GM23338 (cell line): ENCODE data around the gene GREB1L. TPM values are rescaled to one million over a fixed set of nuclear protein-coding genes. Genes with fewer than 3 reads are reported as not detected.
A peak's percentile ranks its signal among the peaks of the same experiment; 100 is the strongest.

Source experiments
- ATAC-seq: fragments of 200-7000 bp; cut with Tn5 transposase; 3 replicates; pipeline ENCODE4 v1.9.1; 2020
- DNase-seq: peaks from one replicate; pipeline ENCODE4 v3.0.0-alpha.2; 2015; ENCODE audit warnings: low spot score
- H2AFZ ChIP-seq: fragments of 200-600 bp; sonication (generic); 2 replicates; pipeline ENCODE4 v1.8.0; 2016; ENCODE audit warnings: antibody characterized with exemption, mild to moderate bottlenecking, moderate library complexity
- H3F3A ChIP-seq: fragments of 200-600 bp; sonication (generic); replicated peaks from 2 replicates; pipeline ENCODE4 v1.8.0; 2017; ENCODE audit warnings: antibody characterized with exemption, mixed run types, low read depth
- H3K27ac ChIP-seq: fragments of 200-600 bp; sonication (generic); 2 replicates; pipeline ENCODE4 v1.6.1; 2016; ENCODE audit warnings: low read depth
- H3K27me3 ChIP-seq: fragments of 200-600 bp; sonication (generic); 2 replicates; pipeline ENCODE4 v1.8.0; 2016; ENCODE audit warnings: mild to moderate bottlenecking, mixed run types, moderate library complexity; ENCODE audit not compliant: insufficient read depth
- H3K36me3 ChIP-seq: fragments of 200-600 bp; sonication (generic); 2 replicates; pipeline ENCODE4 v1.8.0; 2016; ENCODE audit warnings: mild to moderate bottlenecking; ENCODE audit not compliant: insufficient read depth
- H3K4me1 ChIP-seq: fragments of 200-600 bp; sonication (generic); 2 replicates; pipeline ENCODE4 v1.8.0; 2016; ENCODE audit warnings: mild to moderate bottlenecking, moderate library complexity; ENCODE audit not compliant: insufficient read depth
- H3K4me2 ChIP-seq: fragments of 200-600 bp; sonication (generic); 2 replicates; pipeline ENCODE4 v1.7.1; 2017; ENCODE audit warnings: mixed run types
- H3K4me3 ChIP-seq: fragments of 200-600 bp; sonication (generic); 2 replicates; pipeline ENCODE4 v1.6.1; 2016; ENCODE audit warnings: mixed run types
- H3K79me2 ChIP-seq: fragments of 200-600 bp; sonication (generic); replicated peaks from 2 replicates; pipeline ENCODE4 v1.8.0; 2017; ENCODE audit warnings: mild to moderate bottlenecking; ENCODE audit not compliant: insufficient read depth
- H3K9me2 ChIP-seq: fragments of 200-600 bp; sonication (generic); 2 replicates; pipeline ENCODE4 v1.8.0; 2017; ENCODE audit not compliant: insufficient read depth
- H4K20me1 ChIP-seq: fragments of 200-600 bp; sonication (generic); replicated peaks from 2 replicates; pipeline ENCODE4 v1.8.0; 2017; ENCODE audit warnings: mild to moderate bottlenecking; ENCODE audit not compliant: insufficient read depth
- H3K27ac Mint-ChIP-seq: 2 replicates; pipeline ENCODE4 v1.8.0; 2020; ENCODE audit warnings: inconsistent platforms, mild to moderate bottlenecking, moderate library complexity, mixed read lengths
- H3K27me3 Mint-ChIP-seq: 3 replicates; pipeline ENCODE4 v1.8.0; 2022; ENCODE audit warnings: low read depth, mild to moderate bottlenecking, moderate library complexity, mixed read lengths, inconsistent platforms; ENCODE audit not compliant: insufficient read depth, poor library complexity
- H3K36me3 Mint-ChIP-seq: 3 replicates; pipeline ENCODE4 v1.8.0; 2021; ENCODE audit warnings: low read depth, mild to moderate bottlenecking, inconsistent platforms, moderate library complexity, mixed read lengths
- H3K4me1 Mint-ChIP-seq: 3 replicates; pipeline ENCODE4 v1.8.0; 2020; ENCODE audit warnings: mild to moderate bottlenecking, inconsistent platforms, mixed read lengths
- H3K4me3 Mint-ChIP-seq: 3 replicates; pipeline ENCODE4 v1.8.0; 2021; ENCODE audit warnings: moderate library complexity, mild to moderate bottlenecking, inconsistent platforms, mixed read lengths
- H3K9me3 Mint-ChIP-seq: 3 replicates; pipeline ENCODE4 v1.8.0; 2020; ENCODE audit warnings: moderate library complexity, mild to moderate bottlenecking, inconsistent platforms, mixed read lengths
- EZH2 ChIP-seq: fragments of 200-600 bp; sonication (generic); IDR thresholded peaks from one replicate; pipeline ENCODE4 v1.8.0; 2017; ENCODE audit warnings: antibody characterized with exemption, mild to moderate bottlenecking, low read depth; ENCODE audit not compliant: unreplicated experiment
- ZNF114 ChIP-seq: fragments of 250-450 bp; sonication (Bioruptor Pico); IDR thresholded peaks from 2 replicates; pipeline ENCODE4 v1.5.0; 2020; ENCODE audit warnings: mild to moderate bottlenecking, moderate library complexity
- polyA plus RNA-seq: library from polyadenylated mRNA; unstranded; fragments of >200 nt; fragmentation: Nextera tagmentation; extraction: Ambion mirVana; gene quantifications from 2 replicates; pipeline ENCODE4 v1.2.1, GENCODE V29; 2016
- total RNA-seq: library from RNA; depleted of rRNA; stranded (reverse); fragments of >200 nt; shearing (Covaris generic); gene quantifications from 2 replicates; pipeline ENCODE4 v1.2.3, GENCODE V29; 2014
- TF ChIP-seq, protein P1 (sequence below): IDR thresholded peaks from one replicate; pipeline ENCODE4 v1.6.1; 2018; ENCODE audit warnings: antibody characterized with exemption; ENCODE audit not compliant: unreplicated experiment
- TF ChIP-seq, protein P2 (sequence below), 2 experiments: fragments of 200-600 bp in 1 of 2; sonication (generic) in 1 of 2; conservative IDR thresholded peaks; 2 replicates each; pipeline versions ENCODE4 v1.5.1 to v1.6.1; 2016 to 2017; ENCODE audit warnings: antibody characterized with exemption in 2 of 2, low read depth in 2 of 2, mild to moderate bottlenecking in 2 of 2, moderate library complexity in 1 of 2
- TF ChIP-seq, protein P3 (sequence below): IDR thresholded peaks from 2 replicates; pipeline ENCODE4 v1.6.1; 2016; ENCODE audit warnings: antibody characterized with exemption

GREB1L gene
- total and polyA plus RNA-seq, 2 experiments from 2014 or later = 0.03 to 0.29 TPM

DNA sequence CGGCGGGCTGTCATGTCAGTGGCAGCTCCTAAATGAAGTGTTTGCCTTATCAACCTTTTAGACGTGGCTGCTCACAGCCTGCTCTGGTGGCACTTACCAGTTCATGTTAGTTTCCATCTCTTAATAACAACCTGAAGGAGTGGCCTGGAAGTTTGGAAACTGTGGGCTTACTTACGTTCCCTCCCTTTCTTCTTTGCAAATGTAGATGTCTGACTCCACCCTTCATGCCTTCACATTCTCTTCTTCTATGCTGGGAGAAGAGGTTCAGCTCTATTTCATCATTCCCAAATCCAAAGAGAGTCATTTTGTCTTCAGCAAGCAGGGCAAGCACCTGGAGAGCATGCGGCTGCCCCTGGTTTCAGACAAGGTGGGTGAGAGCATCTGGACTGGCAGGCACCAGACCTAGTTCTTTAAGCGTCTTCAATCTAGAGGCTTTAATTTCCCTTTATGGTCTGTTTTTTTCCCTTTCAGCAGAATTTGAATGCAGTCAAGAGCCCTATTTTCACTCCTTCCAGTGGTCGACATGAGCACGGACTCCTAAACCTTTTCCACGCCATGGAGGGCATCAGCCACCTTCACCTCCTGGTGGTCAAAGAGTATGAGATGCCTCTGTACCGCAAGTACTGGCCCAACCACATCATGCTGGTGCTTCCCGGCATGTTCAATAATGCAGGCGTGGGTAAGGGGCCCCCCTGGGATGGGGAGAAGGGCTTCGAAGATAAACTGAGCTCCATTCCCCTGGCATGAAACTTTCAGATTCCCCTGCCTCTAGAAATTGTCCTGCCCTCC, 266.1 kb downstream of the GREB1L start:
- no peak overlapping the region for H3K27ac ChIP-seq
- no peaks in the 10 kb centered on the region for H3K27me3 Mint-ChIP-seq
- no peaks in the 10 kb centered on the region for H3K36me3 Mint-ChIP-seq

More for the DNA sequence above, 266.1 kb downstream of the GREB1L start:
- H3K4me3 Mint-ChIP-seq = no peak overlapping the region
- no peak overlapping the region for H3K4me3 ChIP-seq
- H4K20me1 ChIP-seq = 0 out of 2 replicates have a peak, but pooled peaks cover 8% of the 10 kb centered on the region
- no peak overlapping the region; the same call in 1 of the 2 replicates for H3K27ac Mint-ChIP-seq
- no peaks in the 10 kb centered on the region for H3K27me3 ChIP-seq
- no peaks in the 10 kb centered on the region for H3K79me2 ChIP-seq
- no peaks in the 10 kb centered on the region for H3K9me2 ChIP-seq
- no peaks in the 10 kb centered on the region for H3K36me3 ChIP-seq
- peaks cover 5% of the 10 kb centered on the region; the same call in 2 of the 3 replicates for H3K4me1 Mint-ChIP-seq
- TF ChIP-seq, protein P1, sequence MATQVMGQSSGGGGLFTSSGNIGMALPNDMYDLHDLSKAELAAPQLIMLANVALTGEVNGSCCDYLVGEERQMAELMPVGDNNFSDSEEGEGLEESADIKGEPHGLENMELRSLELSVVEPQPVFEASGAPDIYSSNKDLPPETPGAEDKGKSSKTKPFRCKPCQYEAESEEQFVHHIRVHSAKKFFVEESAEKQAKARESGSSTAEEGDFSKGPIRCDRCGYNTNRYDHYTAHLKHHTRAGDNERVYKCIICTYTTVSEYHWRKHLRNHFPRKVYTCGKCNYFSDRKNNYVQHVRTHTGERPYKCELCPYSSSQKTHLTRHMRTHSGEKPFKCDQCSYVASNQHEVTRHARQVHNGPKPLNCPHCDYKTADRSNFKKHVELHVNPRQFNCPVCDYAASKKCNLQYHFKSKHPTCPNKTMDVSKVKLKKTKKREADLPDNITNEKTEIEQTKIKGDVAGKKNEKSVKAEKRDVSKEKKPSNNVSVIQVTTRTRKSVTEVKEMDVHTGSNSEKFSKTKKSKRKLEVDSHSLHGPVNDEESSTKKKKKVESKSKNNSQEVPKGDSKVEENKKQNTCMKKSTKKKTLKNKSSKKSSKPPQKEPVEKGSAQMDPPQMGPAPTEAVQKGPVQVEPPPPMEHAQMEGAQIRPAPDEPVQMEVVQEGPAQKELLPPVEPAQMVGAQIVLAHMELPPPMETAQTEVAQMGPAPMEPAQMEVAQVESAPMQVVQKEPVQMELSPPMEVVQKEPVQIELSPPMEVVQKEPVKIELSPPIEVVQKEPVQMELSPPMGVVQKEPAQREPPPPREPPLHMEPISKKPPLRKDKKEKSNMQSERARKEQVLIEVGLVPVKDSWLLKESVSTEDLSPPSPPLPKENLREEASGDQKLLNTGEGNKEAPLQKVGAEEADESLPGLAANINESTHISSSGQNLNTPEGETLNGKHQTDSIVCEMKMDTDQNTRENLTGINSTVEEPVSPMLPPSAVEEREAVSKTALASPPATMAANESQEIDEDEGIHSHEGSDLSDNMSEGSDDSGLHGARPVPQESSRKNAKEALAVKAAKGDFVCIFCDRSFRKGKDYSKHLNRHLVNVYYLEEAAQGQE = no peak
- TF ChIP-seq ZNF114 (no peak), EZH2 (no peak)
- TF ChIP-seq, protein P2, sequence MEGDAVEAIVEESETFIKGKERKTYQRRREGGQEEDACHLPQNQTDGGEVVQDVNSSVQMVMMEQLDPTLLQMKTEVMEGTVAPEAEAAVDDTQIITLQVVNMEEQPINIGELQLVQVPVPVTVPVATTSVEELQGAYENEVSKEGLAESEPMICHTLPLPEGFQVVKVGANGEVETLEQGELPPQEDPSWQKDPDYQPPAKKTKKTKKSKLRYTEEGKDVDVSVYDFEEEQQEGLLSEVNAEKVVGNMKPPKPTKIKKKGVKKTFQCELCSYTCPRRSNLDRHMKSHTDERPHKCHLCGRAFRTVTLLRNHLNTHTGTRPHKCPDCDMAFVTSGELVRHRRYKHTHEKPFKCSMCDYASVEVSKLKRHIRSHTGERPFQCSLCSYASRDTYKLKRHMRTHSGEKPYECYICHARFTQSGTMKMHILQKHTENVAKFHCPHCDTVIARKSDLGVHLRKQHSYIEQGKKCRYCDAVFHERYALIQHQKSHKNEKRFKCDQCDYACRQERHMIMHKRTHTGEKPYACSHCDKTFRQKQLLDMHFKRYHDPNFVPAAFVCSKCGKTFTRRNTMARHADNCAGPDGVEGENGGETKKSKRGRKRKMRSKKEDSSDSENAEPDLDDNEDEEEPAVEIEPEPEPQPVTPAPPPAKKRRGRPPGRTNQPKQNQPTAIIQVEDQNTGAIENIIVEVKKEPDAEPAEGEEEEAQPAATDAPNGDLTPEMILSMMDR (conservative IDR thresholded peaks at IDR 0.05; ENCODE audit: low read depth in 2 of 2) = 0 out of 4 replicates have a peak, but pooled peaks of 1 of the 2 experiments have one; percentile 14
- TF ChIP-seq, protein P3, sequence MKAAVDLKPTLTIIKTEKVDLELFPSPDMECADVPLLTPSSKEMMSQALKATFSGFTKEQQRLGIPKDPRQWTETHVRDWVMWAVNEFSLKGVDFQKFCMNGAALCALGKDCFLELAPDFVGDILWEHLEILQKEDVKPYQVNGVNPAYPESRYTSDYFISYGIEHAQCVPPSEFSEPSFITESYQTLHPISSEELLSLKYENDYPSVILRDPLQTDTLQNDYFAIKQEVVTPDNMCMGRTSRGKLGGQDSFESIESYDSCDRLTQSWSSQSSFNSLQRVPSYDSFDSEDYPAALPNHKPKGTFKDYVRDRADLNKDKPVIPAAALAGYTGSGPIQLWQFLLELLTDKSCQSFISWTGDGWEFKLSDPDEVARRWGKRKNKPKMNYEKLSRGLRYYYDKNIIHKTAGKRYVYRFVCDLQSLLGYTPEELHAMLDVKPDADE = no peak
- no peaks in the 10 kb centered on the region for H3K4me1 ChIP-seq
- H3F3A ChIP-seq = no peaks in the 10 kb centered on the region
- no peak overlapping the region for H3K4me2 ChIP-seq
- DNase-seq = peak; percentile 17
- ATAC-seq = peak; percentile 71
- no peaks in the 10 kb centered on the region for H3K9me3 Mint-ChIP-seq
- no peak overlapping the region for H2AFZ ChIP-seq
